ENCODE data around the gene TADA2A.
"Not testable (repeated sequence)": the region's sequence is repeated elsewhere in the genome, so short reads cannot be mapped to it uniquely, and the experiment has no call there.

Gene TADA2A

DNA sequence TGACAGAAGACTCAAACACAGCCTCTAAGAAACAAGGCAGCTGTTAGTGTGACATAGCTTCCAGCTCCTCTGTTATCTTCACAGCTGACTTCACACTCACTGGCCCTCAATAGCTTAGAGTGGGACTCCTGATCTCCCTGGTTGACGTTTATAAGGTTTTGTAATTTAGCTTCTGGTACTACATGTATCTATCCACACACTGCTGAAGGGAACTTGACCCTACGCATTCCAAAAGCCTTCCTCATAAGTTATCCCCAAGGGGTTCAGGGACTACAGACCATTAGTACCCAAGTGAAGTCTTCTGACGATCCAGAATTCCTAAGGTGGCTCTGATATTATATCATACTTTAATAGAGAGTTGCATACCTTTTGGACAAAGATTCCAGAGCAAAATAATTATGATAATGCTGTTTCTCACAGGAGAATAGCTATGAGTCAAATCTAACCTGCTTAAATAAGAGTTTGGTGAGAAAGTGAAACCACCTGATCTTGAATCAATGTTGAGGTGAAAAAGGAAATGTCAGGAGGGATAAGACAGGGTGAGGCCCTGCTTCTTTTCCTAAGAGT lies 14.6 kb upstream of the TADA2A start:
- Histone ChIP-seq H3K27me3 (replicated peaks; ENCODE audit: control insufficient read depth, insufficient read depth, low read length) (no peaks in the 10 kb centered on the region), H3K36me3 (ENCODE audit: control insufficient read depth, insufficient read depth, low read length) (no peaks in the 10 kb centered on the region), H3K4me3 (replicated peaks; ENCODE audit: low read depth, low read length) (peak overlapping the region; percentile 24; the same call in 1 of the 2 replicates)
- TF ChIP-seq, protein P1, sequence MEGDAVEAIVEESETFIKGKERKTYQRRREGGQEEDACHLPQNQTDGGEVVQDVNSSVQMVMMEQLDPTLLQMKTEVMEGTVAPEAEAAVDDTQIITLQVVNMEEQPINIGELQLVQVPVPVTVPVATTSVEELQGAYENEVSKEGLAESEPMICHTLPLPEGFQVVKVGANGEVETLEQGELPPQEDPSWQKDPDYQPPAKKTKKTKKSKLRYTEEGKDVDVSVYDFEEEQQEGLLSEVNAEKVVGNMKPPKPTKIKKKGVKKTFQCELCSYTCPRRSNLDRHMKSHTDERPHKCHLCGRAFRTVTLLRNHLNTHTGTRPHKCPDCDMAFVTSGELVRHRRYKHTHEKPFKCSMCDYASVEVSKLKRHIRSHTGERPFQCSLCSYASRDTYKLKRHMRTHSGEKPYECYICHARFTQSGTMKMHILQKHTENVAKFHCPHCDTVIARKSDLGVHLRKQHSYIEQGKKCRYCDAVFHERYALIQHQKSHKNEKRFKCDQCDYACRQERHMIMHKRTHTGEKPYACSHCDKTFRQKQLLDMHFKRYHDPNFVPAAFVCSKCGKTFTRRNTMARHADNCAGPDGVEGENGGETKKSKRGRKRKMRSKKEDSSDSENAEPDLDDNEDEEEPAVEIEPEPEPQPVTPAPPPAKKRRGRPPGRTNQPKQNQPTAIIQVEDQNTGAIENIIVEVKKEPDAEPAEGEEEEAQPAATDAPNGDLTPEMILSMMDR (IDR thresholded peaks at IDR 0.05; ENCODE audit: insufficient read depth, low read length, poor library complexity, severe bottlenecking), result no peak
- peak; percentile 19 for DNase-seq (ENCODE audit: extremely low read depth, insufficient read length)

DNA sequence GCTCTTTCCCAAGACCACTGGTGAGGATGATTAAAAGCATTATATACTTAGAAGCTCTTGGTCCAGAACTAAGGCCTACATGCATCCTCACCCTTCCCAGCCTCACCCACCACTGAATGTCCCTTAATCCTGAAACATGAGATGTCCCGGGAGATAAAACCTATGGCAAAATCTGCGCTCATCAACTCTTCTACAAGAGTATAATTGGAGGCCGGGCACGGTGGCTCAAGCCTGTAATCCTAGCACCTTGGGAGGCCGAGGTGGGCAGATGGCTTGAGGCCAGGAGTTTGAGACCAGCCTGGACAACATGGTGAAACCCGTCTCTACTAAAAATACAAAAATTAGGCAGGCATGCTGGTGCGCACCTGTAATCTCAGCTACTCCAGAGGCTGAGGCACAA lies 13.3 kb upstream of the TADA2A start:
- no peaks in the 10 kb centered on the region for H3K27me3 ChIP-seq (replicated peaks; ENCODE audit: control insufficient read depth, insufficient read depth, low read length)
- H3K4me3 ChIP-seq (replicated peaks; ENCODE audit: low read depth, low read length), result no peak overlapping the region
- DNase-seq (ENCODE audit: extremely low read depth, insufficient read length), result no peak
- no peaks in the 10 kb centered on the region for H3K36me3 ChIP-seq (ENCODE audit: control insufficient read depth, insufficient read depth, low read length)
- TF ChIP-seq, protein P1 (IDR thresholded peaks at IDR 0.05; ENCODE audit: insufficient read depth, low read length, poor library complexity, severe bottlenecking), result no peak

DNA sequence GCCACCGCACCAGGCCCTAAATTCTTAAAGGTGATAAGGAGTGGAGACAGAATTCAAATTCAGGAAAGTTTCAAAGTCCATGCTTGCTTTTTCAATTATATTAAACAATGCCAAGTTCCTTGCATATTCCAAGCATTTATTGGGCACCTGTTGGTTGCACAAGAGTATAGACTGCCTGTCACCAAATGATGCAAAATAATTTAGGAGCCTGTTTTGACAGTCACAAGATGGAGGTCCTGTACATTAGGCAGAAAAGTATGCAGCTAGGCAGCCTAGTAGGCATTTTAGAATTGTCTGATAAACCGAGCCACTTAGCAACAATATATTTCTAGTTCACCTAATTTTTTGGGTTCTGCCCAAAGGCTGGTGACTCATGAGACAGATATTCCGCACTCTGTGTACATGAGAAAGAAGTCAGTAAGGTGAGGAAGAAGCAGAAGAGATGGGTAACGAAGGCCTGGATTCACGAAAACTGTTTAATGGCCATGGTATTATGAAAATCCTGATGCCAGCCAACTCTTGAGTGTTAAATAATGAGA lies 7.4 kb upstream of the TADA2A start:
- Histone ChIP-seq H3K27me3 (replicated peaks; ENCODE audit: control insufficient read depth, insufficient read depth, low read length) (no peaks in the 10 kb centered on the region), H3K4me3 (replicated peaks; ENCODE audit: low read depth, low read length) (no peak overlapping the region), H3K36me3 (ENCODE audit: control insufficient read depth, insufficient read depth, low read length) (no peaks in the 10 kb centered on the region)
- no peak for DNase-seq (ENCODE audit: extremely low read depth, insufficient read length)
- TF ChIP-seq, protein P1 (IDR thresholded peaks at IDR 0.05; ENCODE audit: insufficient read depth, low read length, poor library complexity, severe bottlenecking), result no peak

DNA sequence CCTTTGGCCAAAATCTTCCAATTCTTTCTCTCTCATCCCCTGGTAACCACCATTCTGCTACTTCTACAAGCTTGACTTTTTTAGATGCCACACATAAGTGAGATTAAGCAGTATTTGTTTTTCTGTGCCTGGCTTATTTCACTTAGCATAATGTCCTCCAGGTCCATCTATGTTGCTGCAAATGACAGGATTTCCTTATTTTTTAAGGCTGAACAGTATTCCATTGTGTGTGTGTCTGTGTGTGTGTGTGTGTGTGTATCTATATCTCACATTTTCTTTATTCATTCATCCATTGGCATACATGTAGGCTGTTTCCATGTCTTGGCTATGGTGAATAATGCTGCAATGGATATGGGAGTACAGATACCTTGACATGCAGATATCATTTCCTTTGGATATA lies 6.2 kb upstream of the TADA2A start:
- H3K36me3 ChIP-seq (ENCODE audit: control insufficient read depth, insufficient read depth, low read length), result no peaks in the 10 kb centered on the region
- H3K27me3 ChIP-seq (replicated peaks; ENCODE audit: control insufficient read depth, insufficient read depth, low read length), result no peaks in the 10 kb centered on the region
- TF ChIP-seq, protein P1 (IDR thresholded peaks at IDR 0.05; ENCODE audit: insufficient read depth, low read length, poor library complexity, severe bottlenecking), result no peak
- no peak for DNase-seq (ENCODE audit: extremely low read depth, insufficient read length)
- no peak overlapping the region for H3K4me3 ChIP-seq (replicated peaks; ENCODE audit: low read depth, low read length)

DNA sequence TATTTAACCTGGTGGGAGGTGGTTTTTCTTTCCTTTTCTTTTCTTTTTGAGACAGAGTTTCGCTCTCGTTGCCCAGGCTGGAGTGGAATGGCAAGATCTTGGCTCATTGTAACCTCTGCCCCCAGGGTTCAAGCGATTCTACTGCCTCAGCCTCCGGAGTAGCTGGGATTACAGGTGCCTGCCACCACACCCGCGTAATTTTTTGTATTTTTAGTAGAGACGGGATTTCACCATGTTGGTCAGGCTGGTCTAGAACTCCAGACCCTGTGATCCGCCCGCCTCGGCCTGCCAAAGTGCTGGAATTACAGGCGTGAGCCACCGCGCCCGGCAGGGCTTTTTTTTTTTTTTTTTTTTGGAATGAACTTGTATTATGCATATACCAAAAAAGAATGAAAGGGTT lies 1.2 kb upstream of the TADA2A start:
- H3K27me3 ChIP-seq (replicated peaks; ENCODE audit: control insufficient read depth, insufficient read depth, low read length); H3K36me3 ChIP-seq (ENCODE audit: control insufficient read depth, insufficient read depth, low read length); DNase-seq (ENCODE audit: extremely low read depth, insufficient read length): not testable (repeated sequence)
- peak overlapping the region; percentile 77 for H3K4me3 ChIP-seq (replicated peaks; ENCODE audit: low read depth, low read length)

DNA sequence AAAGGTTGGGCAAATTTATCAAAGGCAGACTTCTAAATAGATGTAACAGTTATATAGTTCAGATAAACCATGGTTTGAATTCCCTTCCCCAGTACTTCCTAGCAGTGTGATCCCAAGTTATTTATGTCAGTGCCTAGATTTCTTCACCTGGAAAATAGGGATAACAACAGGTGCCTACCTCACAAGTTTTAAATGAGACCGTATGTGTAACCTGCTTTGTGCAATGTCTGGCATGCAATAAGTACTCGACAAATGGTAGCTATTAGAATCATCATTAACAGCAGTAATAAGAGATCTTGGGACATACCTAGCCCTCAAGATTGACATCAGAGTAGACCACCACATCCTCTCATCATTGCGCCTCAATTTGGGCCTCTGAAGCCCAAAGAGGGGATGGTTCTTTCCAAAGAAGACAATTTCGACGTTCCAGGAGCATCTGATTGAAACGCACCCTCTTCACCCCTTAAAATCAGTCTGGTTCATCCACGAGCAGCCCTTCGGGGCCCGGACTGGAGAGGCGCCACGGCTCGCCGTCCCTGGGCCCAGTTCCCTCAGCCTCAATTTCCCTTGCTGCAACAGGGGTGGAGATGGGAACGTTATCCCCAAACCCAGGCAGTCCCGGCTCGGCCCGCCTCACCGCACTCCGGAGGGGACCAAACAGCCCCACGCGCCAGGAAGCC lies 591 bp upstream of the TADA2A start:
- TF ChIP-seq, protein P1 (IDR thresholded peaks at IDR 0.05; ENCODE audit: insufficient read depth, low read length, poor library complexity, severe bottlenecking), result no peak
- peak overlapping the region; percentile 77 for H3K4me3 ChIP-seq (replicated peaks; ENCODE audit: low read depth, low read length)
- H3K36me3 ChIP-seq (ENCODE audit: control insufficient read depth, insufficient read depth, low read length), result peaks cover under 1% of the 10 kb centered on the region; the same call in 1 of the 2 replicates
- no peaks in the 10 kb centered on the region for H3K27me3 ChIP-seq (replicated peaks; ENCODE audit: control insufficient read depth, insufficient read depth, low read length)
- no peak for DNase-seq (ENCODE audit: extremely low read depth, insufficient read length)

DNA sequence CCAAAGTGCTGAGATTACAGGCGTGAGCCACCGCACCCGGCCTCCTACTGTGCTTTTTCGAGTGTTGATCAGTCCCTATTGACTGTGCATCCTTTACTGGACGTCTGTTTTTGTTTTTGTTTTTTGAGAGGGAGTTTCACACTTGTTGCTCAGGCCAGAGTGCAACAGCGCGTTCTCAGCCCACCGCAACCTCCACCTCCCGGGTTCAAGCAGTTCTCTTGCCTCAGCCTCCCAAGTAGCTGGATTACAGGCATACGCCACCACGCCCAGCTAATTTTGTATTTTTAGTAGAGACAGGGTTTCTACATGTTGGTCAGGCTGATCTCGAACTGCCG lies 1.4 kb downstream of the TADA2A start:
- not testable (repeated sequence) for H3K27me3 ChIP-seq (replicated peaks; ENCODE audit: control insufficient read depth, insufficient read depth, low read length); H3K36me3 ChIP-seq (ENCODE audit: control insufficient read depth, insufficient read depth, low read length); DNase-seq (ENCODE audit: extremely low read depth, insufficient read length); H3K4me3 ChIP-seq (replicated peaks; ENCODE audit: low read depth, low read length)

Measured in GM06990 (cell line).